Endometrial microvascular endothelial cells (primary cell): ENCODE data around the gene CD58. TPM values are rescaled to one million over a fixed set of nuclear protein-coding genes. Genes with fewer than 3 reads are reported as not detected.

Experiments used
- in situ Hi-C: cut with HindIII; loops from 2 replicates; pipeline ENCODE4 v1.10.0; 2017; ENCODE audit warnings: low sequenced_read_pairs, low pct_unique_long_range_greater_than_20kb; ENCODE audit errors: inconsistent ontology term
- total RNA-seq: library from RNA; depleted of rRNA; stranded (reverse); fragments of >200 nt; gene quantifications from one replicate; pipeline ENCODE4 v1.2.3, GENCODE V29; 2015; ENCODE audit errors: inconsistent ontology term

CD58 gene
- total RNA-seq, 1 donor from 2014 or later = 13.9 TPM

DNA sequence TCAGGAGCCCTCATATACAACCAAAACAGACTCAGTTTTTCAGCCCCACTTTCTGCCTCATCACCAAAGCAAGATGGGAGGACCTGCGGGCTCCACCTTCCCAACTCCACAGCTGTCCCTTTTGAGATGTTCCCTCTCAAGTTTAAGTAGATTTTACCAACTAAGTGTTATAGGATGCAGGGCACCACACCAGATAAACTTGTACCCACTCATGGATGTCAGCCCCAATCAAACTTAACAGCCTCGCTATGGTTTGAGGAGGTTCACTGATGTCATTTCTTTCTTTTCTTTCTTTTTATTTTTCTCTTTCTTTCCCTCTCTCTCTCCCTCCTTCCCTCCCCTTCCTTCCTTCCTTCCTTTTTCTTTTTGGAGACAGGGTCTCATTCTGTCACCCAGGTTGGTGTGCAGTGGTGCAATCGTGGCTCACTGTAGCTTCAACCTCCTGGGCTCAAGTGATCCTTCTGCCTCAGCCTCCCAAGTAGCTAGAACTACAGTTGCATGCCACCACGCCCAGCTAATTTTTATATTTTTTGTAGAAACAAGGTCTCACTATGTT, 13.4 kb downstream of the CD58 start:
- in situ Hi-C loops = no loop called here

DNA sequence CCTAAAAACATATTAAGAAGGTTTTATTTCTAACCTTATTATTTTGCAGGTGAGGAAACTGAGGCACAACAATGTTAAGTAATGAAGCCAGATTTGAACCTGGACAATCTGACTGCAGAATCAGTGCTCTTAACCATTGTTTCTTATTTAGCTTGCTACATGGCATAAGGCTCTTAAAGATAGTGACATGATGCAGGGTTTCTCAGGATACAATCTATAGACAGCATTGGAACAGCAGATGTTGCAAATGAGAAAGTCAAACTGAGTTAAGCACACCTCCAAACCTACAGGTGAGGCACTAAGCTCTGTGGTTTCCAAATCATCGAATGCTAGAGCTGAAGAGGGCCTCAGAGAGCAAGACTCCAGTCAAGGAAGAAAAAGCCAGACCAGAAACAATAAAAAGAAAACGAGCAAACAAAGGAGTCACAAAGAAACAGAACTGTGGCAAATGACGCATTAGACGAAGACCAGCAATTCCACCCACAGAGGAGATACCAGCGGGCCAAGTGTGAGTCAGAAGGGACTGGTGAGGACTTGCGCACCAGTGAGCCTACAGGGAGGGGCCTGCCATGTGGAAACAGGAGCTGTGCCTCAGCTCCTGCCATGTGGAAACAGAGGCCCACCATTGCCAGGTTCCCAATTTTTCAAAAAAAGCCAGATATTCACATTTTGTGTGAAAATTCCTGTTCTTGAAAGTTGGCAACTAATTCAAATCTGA, 14.4 kb downstream of the CD58 start:
- in situ Hi-C loops = no loop called here

DNA sequence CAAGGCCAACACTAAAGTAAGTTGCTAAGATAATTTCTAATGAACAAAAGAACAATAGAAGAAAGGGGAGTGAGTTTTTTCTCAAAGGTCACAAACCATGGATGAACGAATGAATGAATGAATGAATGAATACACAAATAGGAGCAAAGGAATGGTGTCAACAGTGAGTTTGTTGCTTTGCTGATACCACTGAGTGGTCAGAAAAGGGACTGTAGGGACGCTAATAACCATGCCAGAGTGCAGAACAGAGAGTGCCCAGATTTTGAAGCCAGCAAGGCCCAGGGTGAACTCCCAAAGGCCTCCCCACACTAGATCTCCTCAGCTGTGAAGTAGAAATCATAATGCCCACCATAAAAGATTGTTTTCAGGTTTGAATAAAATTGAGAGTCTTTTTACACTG, 15.9 kb downstream of the CD58 start:
- in situ Hi-C loops = no loop called here

DNA sequence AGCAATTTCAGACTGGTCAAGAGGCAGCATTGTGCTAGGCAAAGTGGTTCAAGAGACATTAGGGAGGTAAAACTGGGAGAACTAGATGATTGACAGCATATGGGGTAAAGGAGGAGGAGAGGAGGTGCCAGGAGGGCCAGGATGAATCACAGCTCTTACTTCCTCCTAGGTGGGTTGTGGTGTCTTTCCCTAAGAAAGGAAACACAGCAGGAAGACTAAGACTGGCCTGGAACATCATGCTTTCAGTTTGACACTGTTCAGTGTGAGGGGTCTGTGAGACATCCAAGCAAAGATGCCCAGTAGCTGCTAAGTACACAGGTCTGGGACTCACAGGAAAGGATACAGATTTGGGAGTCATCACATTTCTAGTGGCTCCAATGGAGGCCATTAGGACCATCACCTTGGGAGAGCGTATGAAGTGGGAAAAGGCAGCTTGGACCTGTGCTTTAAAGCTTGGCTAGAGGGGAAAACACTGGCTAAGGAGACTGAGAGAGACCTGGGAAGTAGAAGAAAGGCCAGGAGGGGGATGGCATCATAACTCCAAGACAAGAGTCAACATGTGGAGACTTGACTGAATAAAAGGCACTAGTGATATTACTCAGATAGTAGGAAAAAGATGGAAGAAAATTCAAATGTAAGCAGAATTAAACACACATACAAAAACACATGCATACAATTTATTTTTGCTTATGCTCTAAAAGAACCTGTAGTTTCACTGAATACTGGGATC, 17.3 kb downstream of the CD58 start:
- in situ Hi-C loops = no loop called here

DNA sequence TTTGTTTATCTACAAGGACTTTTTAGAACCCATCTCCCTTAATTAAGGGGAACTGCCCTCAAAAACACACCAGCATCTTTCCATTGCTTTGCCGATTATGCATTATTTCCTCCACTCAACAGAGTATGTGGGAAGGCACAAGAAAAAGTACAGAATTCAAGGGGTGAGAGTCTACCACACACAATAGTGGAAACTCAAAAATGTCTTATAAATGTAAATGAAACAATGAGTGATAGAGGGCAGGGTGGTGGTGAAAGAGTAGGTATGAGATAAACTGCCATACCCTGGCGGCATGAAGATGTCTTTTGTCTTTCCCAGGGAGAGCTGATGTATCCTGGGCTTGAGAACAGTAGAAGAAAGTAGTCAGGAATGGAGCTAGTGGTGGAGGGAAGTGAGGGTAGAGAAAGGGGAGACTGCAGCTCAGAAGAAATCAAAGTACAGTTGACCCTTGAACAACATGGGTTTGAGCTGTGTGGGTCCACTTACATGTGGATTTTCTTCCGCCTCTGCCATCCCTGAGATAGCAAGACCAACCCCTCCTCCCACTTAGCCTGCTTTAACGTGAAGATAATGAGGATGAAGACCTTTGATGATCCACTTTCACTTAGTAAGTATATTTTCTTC, 24.4 kb downstream of the CD58 start:
- in situ Hi-C loops = no loop called here

DNA sequence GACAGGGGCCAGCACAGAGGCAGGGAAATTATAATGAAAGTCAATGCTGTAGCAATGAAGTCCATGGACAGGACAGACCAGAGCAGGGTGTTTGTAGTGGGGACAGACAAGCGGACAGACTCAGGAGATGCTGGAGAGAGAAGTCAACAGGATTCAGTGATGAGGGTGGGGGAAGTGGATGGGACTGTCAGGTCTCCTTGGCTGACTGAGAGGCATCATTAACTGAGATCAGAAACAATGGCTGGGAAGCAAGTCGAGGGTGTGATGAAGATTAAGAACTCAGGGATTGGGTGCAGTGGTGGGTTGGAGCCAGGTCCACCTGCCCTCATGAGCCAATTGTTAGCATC, 25.5 kb downstream of the CD58 start:
- in situ Hi-C loops = no loop called here

DNA sequence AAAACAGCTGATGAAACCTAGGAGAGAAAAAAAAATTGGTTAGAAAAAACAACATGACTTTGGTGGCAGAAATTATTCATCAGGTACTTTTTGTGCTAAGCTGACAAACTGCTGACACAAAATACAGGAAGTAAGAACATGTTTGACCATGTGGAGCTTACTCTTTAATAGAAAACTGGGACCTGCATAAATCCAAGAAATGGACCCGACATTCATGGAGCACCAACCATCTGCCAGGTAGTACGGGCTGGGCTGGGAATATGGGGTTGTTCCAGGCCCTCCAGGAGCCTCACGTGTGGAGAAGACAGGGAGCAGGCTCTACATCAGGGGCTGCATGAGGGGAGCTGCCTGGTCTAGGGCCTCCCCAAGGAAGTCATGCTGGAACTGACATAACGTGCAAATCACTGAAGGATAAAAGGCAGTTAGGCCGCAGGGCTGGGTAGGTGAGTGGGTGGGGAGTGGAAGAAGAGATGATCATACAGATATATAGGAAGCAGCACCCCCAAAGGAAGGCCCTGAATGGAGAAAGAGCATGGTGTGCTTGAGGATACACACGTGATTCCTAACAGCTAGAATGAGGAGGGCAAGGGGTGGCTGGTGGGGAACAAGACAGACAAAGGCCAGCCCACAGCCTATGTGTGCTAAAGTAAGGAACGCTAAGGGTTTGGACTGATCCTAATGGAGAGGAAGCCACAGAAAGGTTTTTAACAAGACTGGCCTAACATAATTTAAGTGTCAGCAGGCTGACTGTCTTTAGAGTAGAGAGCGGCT, 26.1 kb downstream of the CD58 start:
- in situ Hi-C loops = no loop called here

DNA sequence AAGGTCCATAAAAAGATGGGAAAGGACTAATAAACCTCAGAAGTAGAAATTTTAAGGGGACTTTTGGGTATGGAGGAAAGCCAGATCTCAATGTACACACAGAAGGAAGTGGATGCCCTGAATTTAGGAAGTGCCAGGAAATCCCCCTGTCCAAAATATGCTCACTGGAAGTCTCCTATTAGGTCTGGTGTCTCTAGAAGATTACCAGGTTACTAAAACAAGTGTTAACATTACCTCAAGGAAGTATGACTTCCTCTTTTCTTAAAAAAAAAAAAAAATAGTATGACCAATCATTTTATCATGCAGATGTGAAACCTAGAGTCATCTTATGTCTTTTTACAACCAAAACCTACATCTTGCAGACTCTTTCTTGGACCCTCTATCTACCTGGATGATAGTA, 30.7 kb downstream of the CD58 start:
- in situ Hi-C loops = no loop called here

DNA sequence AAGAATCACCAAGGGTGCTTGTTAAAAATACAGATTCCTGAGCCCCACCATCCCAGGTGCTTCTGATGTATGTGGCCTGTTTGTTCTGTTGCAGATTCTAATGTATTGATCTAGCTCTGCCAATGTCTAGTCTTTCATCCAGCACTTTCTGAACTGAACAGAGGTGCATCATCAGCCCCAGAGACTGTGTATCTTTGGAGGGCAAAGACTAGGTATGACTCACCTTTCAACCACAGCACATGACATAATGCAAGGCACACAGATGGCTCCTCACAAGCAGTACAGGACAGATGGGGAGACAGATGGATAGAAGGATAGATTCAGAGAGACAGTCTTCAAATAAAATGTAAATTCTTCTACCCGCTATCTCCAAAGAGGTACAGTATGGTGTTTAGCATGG, 32.3 kb downstream of the CD58 start:
- in situ Hi-C loops = no loop called here

DNA sequence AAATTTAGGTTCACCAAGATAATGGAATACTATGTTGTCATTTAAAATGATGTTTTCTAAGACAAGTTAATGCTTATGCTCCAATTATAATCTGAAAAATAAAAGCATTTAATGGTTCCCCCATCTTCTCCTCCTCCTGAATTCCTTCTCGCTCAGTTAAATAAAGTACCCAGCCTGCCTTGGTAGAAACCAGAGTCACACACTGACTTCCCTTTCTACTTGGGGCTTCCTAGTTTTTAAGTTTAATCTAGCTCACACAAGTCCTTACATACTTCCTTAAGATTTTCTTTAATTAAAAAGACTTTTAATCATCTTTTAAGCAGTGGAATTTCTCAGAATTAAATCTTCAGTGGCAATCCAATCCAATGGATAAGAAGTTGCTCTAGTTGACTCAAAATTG, 32.9 kb downstream of the CD58 start:
- in situ Hi-C loops = no loop called here

DNA sequence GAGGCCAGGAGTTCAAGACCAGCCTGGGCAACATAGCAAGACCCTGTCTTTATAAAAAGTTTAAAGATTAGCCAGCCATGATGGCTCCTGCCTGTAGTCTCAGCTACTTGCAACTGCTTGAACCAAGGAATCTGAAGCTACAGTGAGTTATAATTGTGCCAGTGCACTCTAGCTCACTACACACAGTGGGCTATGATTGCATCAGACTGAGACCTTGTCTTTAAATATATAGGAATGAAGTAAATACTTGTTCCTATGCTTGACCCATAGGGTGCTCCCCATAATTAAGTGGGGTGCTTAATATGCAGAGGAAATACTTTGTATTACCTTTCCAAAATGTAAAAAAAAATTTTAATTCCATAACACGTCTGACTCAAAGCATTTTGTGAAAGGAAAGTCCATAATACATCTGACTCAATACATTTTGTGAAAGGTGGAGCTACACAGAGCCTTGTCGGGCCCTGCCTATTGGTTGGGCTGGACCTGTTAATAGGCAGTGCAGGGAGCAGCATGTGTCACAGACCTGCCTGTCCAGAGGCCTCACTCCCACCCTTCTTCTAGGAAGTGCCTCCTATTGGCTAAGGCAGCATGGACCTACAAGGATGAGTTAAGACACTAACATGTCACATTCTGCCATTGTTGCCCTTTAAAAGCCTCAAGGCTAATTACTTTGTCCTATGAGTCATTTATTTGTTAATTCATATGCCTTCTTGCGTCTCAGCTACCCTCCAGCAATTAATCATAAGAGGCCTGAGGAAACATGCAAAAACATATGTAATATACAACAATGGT, 33.6 kb downstream of the CD58 start:
- in situ Hi-C loops = no loop called here

DNA sequence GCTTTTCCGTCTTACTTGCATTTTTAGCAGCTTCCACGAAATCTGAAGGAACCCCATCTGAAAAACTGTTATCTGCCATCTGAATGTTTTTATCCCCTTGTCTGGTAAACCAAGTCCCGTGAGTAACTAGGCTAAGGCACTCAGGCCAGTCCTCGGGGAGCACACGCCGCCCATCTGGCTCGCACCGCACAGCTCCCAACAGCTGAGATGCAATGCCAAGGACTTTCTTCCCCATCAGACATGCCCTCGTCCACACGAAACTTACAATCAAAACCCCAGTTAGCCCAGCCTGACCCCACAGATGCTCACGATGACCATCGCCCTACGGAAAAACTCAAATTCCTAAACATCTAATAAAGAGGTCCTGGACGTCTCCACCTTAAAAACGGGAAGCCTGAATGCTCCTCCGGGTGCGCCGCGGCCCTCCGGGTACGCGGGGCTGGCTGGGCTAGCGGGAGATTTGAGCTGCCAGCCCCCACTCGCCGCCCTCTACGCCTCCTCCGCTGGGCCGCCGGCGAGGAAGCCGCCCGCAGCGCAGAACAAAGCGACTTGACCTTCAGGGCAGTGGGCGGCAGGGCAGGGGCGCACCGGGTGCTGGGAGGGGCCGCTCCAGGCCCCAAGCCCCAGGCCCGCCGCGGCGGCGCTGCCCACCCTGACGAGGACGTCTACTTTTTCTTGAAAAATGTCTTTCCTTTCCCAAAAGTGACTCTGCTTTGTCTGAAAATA, 36.6 kb downstream of the CD58 start:
- in situ Hi-C loops = no loop called here

DNA sequence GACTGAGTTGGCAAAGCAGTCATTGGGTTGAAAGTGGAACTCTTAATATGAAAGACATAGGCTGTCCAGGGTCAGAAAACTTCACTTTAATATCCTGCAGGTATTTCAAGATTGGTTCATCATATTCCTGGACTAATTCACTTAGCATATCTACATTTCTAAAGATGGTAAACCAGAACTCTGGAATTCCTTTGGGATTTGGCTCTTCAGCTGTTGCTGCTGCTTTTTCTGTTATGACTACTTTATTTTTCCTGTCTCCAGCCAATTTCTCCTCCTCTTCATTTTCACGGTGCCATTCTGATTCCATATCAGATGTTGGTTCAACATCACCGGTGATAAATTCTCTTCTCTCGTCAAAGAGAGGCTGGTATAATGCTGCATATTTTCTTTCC, 37.4 kb downstream of the CD58 start:
- in situ Hi-C loops = no loop called here

DNA sequence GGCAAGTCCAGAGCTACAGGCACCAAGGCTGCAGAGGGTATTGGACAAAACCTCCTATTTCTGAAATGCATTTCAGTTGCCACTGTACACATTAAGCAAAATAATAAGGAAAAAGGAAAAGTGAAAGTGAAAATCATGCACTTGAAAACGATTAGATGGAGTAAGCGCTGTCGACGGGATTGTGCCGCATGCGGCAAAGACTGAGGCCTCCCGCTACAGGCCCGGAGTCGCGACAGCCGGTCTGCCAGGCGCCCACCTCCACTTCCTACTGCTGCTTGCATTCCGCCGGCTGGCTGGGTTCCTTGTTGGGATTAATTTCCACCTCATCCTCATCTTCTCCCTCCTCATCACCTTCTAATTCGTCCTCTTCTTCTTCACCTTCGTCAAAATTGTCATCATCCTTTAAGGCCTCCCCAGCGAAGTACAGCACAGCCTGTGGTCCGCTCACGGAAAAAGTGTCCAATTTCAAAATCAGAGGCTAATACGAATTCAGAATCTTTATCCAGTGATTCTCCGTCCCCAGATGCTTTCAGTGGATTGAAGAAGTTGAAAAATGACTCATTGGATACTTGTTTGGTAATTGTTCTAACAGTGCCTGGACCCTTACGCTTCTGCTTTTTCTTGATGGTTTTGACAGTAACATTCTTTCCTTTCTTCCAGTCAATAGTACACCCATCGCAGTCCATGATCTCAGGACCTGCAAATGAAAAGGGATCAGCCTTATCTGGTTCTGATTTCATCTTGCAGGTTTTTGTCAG, 38.0 kb downstream of the CD58 start:
- in situ Hi-C loops = no loop called here

DNA sequence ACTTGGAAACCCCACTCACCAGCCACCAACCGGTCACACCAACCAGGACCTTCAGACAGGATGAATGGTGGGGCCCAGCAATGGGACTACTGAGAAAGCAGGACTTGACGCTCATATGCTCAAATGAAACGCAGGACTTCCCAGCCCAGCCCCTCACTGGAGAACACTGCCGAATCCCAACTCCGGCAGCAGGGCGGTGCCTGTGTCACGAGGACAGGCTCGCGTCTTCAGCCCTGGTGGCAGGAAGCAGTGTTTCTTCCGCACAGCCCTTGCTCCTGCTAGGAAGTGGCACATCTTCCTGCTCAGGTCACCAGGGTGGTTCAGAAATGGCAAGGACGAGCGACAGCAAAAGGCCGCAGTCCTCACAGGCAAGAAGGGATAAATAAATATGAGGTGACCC, 38.9 kb downstream of the CD58 start:
- in situ Hi-C loops = no loop called here

DNA sequence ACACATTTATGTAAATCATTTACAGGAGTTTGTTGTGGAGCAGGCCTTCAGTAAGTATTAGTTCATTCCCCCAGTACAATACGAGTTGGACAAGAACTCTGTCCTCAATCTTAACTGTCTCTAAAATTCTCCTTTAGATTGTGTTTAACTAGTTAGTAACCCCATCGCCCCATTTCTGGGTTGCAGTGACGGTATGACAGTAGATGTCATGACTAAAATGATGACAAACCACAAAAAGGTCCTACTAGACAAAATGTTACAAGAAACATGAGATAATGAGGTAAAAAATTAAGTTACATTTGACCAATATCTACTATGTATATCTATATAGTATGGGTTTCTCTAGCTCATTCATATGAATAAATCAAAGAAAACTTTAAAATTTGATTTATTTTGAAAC, 41.1 kb downstream of the CD58 start:
- in situ Hi-C loops = no loop called here

DNA sequence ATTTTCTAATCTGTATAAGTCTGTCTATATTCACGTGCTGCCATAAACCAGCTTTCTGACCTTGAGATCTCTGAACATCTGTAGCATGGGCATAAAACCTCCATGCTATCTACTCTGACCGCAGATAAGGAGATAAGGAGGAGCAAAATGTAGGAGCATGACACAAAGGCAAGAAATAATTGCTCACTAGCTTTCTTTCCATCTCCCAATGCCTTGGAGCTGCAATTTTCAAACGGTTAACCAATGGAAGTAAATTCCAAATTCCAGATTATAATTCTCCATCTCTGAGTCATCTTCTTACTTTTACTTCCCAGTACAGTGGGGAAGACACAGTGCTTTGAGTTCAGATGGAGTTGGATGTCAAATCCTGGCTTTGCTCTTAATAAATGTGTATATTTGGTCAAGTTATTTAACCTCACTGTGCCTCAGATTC, 41.6 kb downstream of the CD58 start:
- in situ Hi-C loops = no loop called here
